IPS-NIHi7 (cell line): ENCODE data around the gene ARHGAP26.

Experiments used
- DNase-seq: peaks from one replicate; pipeline ENCODE4 v3.0.0; 2012; ENCODE audit warnings: mixed read lengths; ENCODE audit errors: extremely low spot score

Gene ARHGAP26

GRCh38 chr5:142748568-142749249 lies 21.5 kb upstream of the ARHGAP26 start:
- DNase-seq = peak; percentile 70

- no peak for DNase-seq
Measured at GRCh38 chr5:142749321-142749720, 20.9 kb upstream of the ARHGAP26 start.

GRCh38 chr5:142753116-142753631 lies 17.0 kb upstream of the ARHGAP26 start:
- DNase-seq = no peak

- no peak for DNase-seq
Measured at GRCh38 chr5:142754031-142754430, 16.1 kb upstream of the ARHGAP26 start.

GRCh38 chr5:142756576-142756975 lies 13.6 kb upstream of the ARHGAP26 start:
- DNase-seq = no peak

GRCh38 chr5:142757564-142757963 lies 12.6 kb upstream of the ARHGAP26 start:
- DNase-seq = no peak

GRCh38 chr5:142758062-142758795 lies 11.9 kb upstream of the ARHGAP26 start:
- no peak for DNase-seq

- no peak for DNase-seq
Measured at GRCh38 chr5:142758796-142759145, 11.4 kb upstream of the ARHGAP26 start.

GRCh38 chr5:142763701-142764100 lies 6.5 kb upstream of the ARHGAP26 start:
- no peak for DNase-seq

- DNase-seq = no peak
Measured at GRCh38 chr5:142767178-142767577, 3.0 kb upstream of the ARHGAP26 start.

GRCh38 chr5:142767911-142768310 lies 2.3 kb upstream of the ARHGAP26 start:
- DNase-seq = no peak

- no peak for DNase-seq
Measured at GRCh38 chr5:142769251-142769792, 855 bp upstream of the ARHGAP26 start.

GRCh38 chr5:142770650-142771609 lies 753 bp downstream of the ARHGAP26 start:
- DNase-seq = peak; percentile 55

- no peak for DNase-seq
Measured at GRCh38 chr5:142771666-142772065, 1.5 kb downstream of the ARHGAP26 start.

GRCh38 chr5:142772446-142773293 lies 2.5 kb downstream of the ARHGAP26 start:
- no peak for DNase-seq

GRCh38 chr5:142777099-142777498 lies 6.9 kb downstream of the ARHGAP26 start:
- DNase-seq = no peak

GRCh38 chr5:142777850-142778249 lies 7.7 kb downstream of the ARHGAP26 start:
- no peak for DNase-seq

- DNase-seq = no peak
Measured at GRCh38 chr5:142779163-142779840, 9.1 kb downstream of the ARHGAP26 start.

- DNase-seq = no peak
Measured at GRCh38 chr5:142780871-142781270, 10.7 kb downstream of the ARHGAP26 start.

- no peak for DNase-seq
Measured at GRCh38 chr5:142782976-142783530, 12.9 kb downstream of the ARHGAP26 start.
